ENCODE data around the gene PUM2.
"Not testable (repeated sequence)": the region's sequence is repeated elsewhere in the genome, so short reads cannot be mapped to it uniquely, and the experiment has no call there.

The PUM2 gene

GRCh38 chr2:20350753-20351554 lies at the start of gene PUM2:
Gene PUM2, minus strand, starts transcription at chr2:20350844. Its CDS starts 23,484 bp downstream, at chr2:20327360.
- peak; percentile 94 for DNase-seq (ENCODE audit: low spot score)

- no peak for DNase-seq (ENCODE audit: low spot score)
Observed at GRCh38 chr2:20400306-20400705, 49.7 kb upstream of the PUM2 start.

GRCh38 chr2:20398956-20399567 lies 48.4 kb upstream of the PUM2 start:
- no peak for DNase-seq (ENCODE audit: low spot score)

- no peak for DNase-seq (ENCODE audit: low spot score)
Observed at GRCh38 chr2:20397811-20398447, 47.3 kb upstream of the PUM2 start.

- DNase-seq (ENCODE audit: low spot score) = no peak
Observed at GRCh38 chr2:20396356-20397000, 45.8 kb upstream of the PUM2 start.

- no peak for DNase-seq (ENCODE audit: low spot score)
Observed at GRCh38 chr2:20393986-20394385, 43.3 kb upstream of the PUM2 start.

GRCh38 chr2:20391951-20392699 lies 41.5 kb upstream of the PUM2 start:
- DNase-seq (ENCODE audit: low spot score) = no peak

- DNase-seq (ENCODE audit: low spot score) = no peak
Observed at GRCh38 chr2:20390524-20391123, 40.0 kb upstream of the PUM2 start.

GRCh38 chr2:20384953-20385352 lies 34.3 kb upstream of the PUM2 start:
- DNase-seq (ENCODE audit: low spot score) = no peak

GRCh38 chr2:20382965-20383810 lies 32.5 kb upstream of the PUM2 start:
- no peak for DNase-seq (ENCODE audit: low spot score)

- DNase-seq (ENCODE audit: low spot score) = peak; percentile 82
Observed at GRCh38 chr2:20381457-20381856, 30.8 kb upstream of the PUM2 start.

- DNase-seq (ENCODE audit: low spot score) = peak; percentile 85
Observed at GRCh38 chr2:20378891-20379519, 28.4 kb upstream of the PUM2 start.

- no peak for DNase-seq (ENCODE audit: low spot score)
Observed at GRCh38 chr2:20378341-20378740, 27.7 kb upstream of the PUM2 start.

GRCh38 chr2:20377741-20378140 lies 27.1 kb upstream of the PUM2 start:
- DNase-seq (ENCODE audit: low spot score) = no peak

- DNase-seq (ENCODE audit: low spot score) = not testable (repeated sequence)
Observed at GRCh38 chr2:20374982-20375381, 24.3 kb upstream of the PUM2 start.

- no peak for DNase-seq (ENCODE audit: low spot score)
Observed at GRCh38 chr2:20372896-20373640, 22.4 kb upstream of the PUM2 start.

GRCh38 chr2:20371323-20372025 lies 20.8 kb upstream of the PUM2 start:
- no peak for DNase-seq (ENCODE audit: low spot score)

GRCh38 chr2:20370191-20370590 lies 19.5 kb upstream of the PUM2 start:
- no peak for DNase-seq (ENCODE audit: low spot score)

- DNase-seq (ENCODE audit: low spot score) = no peak
Observed at GRCh38 chr2:20369366-20369765, 18.7 kb upstream of the PUM2 start.

Measured in putamen (tissue), 1 donor.